SK-MEL-5 (cell line): ENCODE measurements around the gene UBL5. TPM values are rescaled to one million over a fixed set of nuclear protein-coding genes. Genes with fewer than 3 reads are reported as not detected.
"Not testable (repeated sequence)": the region's sequence is repeated elsewhere in the genome, so short reads cannot be mapped to it uniquely, and the experiment has no call there.

ENCODE experiments used
- DNase-seq: peaks from one replicate; pipeline ENCODE4 v3.0.0-alpha.2; 2016; ENCODE audit warnings: low read depth, low spot score
- in situ Hi-C: cut with HindIII; loops from 2 replicates; pipeline ENCODE4 v1.10.0; 2016; ENCODE audit warnings: low sequenced_read_pairs, high pct_unique_total_duplicates, low pct_unique_long_range_greater_than_20kb
- polyA plus RNA-seq, 2 experiments: library from polyadenylated mRNA; depleted of rRNA; stranded (reverse); fragments of >200 nt; gene quantifications; 2 replicates each; pipeline ENCODE4 v1.2.3, GENCODE V29; 2015
- total RNA-seq: library from RNA; depleted of rRNA; stranded (reverse); fragments of >200 nt; shearing (Covaris generic); gene quantifications from 2 replicates; pipeline ENCODE4 v1.2.3, GENCODE V29; 2014; rRNA removed

UBL5 gene
- 182 and 207 TPM in 2 replicates for total RNA-seq
- polyA plus RNA-seq (2015; cell fraction: cytosol; rRNA removed): 368 and 764 TPM in 2 replicates
- polyA plus RNA-seq (2015; cell fraction: nucleus; rRNA removed): 48.5 and 65.2 TPM in 2 replicates

GRCh38 chr19:9827289-9828238, at the start of gene UBL5:
Gene UBL5 (plus strand): TSS chr19:9827918. CDS start chr19:9828338, 420 bp downstream.
- in situ Hi-C loops: no loop called here
- peak; percentile 84 for DNase-seq

- in situ Hi-C loops: no loop called here
- no peak for DNase-seq
Observed at GRCh38 chr19:9782338-9782737, 45.4 kb upstream of the UBL5 start.

DNA sequence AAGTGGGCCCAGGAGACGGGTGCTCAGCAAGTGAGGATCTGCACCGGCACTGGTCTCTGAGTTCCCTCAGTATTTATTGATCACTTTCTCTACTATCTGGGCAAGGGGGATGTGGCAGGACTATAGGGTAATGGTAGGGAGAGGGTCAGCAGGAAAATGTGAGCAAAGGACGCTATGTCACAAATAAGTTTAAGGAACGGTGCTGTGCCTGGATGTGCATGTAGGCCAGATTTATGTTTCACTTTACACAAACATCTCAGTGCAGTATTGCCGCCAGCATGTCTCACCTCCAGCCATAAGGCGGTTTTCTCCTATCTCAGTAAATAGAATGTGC, 43.6 kb upstream of the UBL5 start:
- DNase-seq, in situ Hi-C loops: not testable (repeated sequence)

DNA sequence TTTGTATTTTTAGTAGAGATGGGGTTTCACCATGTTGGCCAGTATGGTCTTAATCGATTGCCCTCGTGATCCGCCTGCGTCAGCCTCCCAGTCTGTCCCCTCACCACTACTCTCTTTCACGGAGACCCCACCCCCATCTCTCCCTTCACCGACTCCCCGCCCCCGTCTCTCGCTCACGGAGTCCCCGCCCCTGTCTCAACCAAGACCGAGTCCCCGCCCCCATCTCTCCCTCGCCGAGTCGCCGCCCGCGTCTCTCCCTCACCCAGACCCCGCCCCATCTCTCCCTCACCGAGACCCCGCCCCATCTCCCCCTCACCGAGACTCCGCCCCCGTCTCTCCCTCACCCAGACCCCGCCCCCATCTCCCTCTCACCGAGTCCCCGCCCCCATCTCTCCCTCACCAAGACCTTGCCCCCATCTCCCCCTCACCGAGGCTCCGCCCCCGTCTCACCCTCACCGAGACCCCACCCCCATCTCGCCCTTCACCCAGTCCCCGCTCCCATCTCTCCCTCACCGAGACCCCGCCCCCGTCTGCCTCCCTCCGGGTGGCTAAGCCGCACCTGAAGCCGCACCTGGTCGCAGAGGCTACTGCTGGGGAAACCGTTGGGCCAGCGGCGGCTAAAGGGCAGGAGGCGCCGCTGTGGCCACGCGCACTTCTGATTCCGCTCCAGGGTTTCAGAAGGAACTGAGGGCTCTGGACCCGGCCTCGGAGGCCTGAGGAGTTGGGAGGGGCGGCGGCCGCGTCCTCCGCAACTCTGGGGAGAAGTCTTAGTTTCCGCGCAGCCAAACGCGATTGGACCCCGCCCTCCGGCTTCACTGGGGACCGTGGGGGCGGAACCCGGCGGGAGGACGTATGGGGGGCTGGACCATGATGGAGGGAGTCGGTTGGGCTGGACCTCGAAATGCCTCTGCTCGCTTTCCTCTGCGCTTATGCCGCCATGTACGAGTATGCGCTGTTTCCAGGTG, 42.1 kb upstream of the UBL5 start:
- in situ Hi-C loops: no loop called here
- DNase-seq: peak; percentile 89

GRCh38 chr19:9786342-9786741, 41.4 kb upstream of the UBL5 start:
- no peak for DNase-seq
- in situ Hi-C loops: no loop called here

DNA sequence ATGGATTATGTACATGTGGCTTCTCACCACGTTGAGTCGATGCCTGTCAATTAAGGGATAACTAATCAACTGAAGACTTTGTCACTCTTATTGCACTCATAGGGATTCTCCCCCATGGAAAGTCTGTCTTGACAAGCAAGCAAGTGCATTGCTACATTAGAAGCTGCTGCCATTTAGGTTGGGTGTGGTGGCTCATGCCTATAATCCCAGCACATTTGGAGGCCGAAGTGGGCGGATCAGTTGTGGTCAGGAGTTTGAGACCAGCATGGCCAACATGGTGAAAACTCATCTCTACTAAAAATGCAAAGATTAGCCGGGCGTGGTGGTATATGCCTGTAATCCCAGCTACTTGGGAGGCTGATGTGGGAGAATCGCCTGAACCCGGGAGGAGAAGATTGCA, 40.9 kb upstream of the UBL5 start:
- no peak for DNase-seq
- in situ Hi-C loops: no loop called here

- in situ Hi-C loops, DNase-seq: not testable (repeated sequence)
Observed at GRCh38 chr19:9788604-9789003, 39.1 kb upstream of the UBL5 start.

- no peak for DNase-seq
Observed at GRCh38 chr19:9789066-9789465, 38.7 kb upstream of the UBL5 start.

DNA sequence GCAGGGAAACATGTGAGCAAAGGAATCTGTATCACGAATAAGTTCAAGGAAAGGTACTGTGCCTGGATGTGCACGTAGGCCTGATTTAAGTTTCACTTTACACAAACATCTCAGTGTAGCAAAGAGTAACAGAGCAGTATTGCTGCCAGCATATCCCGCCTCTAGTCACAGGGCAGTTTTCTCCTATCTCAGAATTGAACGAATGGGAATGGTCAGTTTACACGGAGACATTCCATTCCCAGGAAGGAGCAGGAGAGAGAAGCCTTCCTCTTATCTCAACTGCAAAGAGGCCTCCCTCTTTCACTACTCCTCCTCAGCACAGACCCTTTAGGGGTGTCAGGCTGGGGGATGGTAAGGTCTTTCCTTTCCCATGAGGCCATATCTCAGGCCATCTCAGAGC, 38.1 kb upstream of the UBL5 start:
- in situ Hi-C loops, DNase-seq: not testable (repeated sequence)

More at GRCh38 chr19:9789066-9789465, 38.7 kb upstream of the UBL5 start:
- in situ Hi-C loops: no loop called here

DNA sequence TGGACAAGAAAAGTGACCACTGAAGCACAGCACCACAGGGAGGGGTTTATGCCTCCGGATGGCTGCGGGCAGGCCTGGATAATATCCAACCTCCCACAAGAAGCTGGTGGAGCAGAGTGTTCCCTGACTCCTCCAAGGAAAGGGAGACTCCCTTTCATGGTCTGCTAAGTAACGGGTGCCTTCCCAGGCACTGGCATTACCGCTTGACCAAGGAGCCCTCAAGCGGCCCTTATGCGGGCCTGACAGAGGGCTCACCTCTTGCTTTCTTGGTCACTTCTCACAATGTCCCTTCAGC, 36.7 kb upstream of the UBL5 start:
- DNase-seq, in situ Hi-C loops: not testable (repeated sequence)

- in situ Hi-C loops: no loop called here
Observed at GRCh38 chr19:9791552-9792205, 36.0 kb upstream of the UBL5 start.

DNA sequence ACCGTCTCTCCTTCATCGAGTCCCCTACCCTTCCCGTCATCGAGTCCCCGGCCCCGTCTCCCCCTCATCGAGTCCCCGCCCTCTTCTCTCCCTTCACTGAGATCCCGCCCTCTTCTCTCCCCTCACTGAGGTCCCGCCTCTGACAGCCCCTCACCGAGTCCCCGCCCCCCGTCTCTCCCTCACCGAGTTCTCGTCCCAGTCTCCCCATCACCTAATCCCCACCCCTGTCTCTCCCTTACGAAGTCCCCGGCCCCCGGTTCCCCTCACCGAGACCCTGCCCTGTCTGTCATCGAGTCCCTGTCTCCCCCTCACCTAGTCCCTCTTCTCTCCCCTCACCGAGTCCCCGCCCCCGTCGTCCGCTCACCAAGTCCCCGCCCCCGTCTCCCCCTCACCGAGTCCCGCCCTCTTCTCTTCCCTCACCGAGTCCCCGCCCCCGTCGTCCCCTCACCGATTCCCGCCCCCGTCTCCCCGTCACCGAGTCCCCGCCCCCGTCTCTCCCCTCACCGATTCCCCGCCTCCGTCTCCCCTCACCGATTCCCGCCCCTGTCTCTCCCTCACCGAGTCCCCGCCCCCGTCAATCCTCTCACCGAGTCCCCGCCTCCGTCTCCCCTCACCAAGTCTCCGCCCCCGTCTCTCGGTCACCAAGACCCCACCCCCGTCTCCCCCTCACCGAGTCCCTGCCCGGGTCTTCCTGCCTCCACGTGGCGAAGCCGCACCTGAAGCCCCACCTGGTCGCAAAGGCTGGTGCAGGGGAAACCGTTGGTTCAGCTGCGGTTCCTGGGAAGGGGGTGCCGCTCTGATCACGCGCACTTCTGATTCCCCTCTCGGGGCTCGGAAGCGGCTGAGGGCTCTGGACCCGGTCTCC, 35.3 kb upstream of the UBL5 start:
- in situ Hi-C loops: no loop called here
- peak; percentile 81 for DNase-seq

More at GRCh38 chr19:9791552-9792205, 36.0 kb upstream of the UBL5 start:
- DNase-seq: peak; percentile 87

- in situ Hi-C loops: no loop called here
- peak; percentile 34 for DNase-seq
Observed at GRCh38 chr19:9793071-9793591, 34.6 kb upstream of the UBL5 start.

GRCh38 chr19:9796113-9796773, 31.5 kb upstream of the UBL5 start:
- in situ Hi-C loops: no loop called here

GRCh38 chr19:9797871-9798270, 29.8 kb upstream of the UBL5 start:
- DNase-seq: no peak
- in situ Hi-C loops: no loop called here

More at GRCh38 chr19:9796113-9796773, 31.5 kb upstream of the UBL5 start:
- peak; percentile 94 for DNase-seq

GRCh38 chr19:9799162-9799561, 28.6 kb upstream of the UBL5 start:
- in situ Hi-C loops: no loop called here
- no peak for DNase-seq
